Measurements from ENCODE around the gene CELSR1.

CELSR1 gene

DNA sequence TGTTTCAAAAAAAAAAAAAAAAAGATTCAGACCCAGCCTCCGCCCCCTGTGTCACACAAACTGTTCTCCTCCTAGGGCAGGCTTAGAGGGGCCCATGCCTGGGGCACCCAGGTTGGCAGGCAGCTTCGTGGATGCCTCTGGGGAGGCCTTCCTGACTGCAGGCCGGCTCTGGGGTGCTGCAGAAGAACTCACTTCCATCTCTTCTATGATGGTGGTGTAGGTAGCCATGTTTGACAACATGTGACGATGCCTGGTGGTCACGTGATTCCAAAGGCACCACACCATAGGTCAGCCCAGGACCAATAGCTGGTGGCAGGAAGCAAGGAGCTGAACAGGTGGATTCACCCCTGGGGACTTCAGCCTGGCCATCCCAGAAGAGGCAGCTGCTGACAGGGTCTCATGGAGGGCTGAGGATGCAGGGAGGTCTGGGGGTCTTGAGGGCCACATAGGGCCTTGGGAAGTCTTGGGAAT, 24.1 kb upstream of the CELSR1 start:
- peak overlapping the region; percentile 20 for H3K4me3 ChIP-seq (ENCODE audit: low read length)
- peak; percentile 48 for DNase-seq (ENCODE audit: low read depth)
- TF ChIP-seq, protein P1, sequence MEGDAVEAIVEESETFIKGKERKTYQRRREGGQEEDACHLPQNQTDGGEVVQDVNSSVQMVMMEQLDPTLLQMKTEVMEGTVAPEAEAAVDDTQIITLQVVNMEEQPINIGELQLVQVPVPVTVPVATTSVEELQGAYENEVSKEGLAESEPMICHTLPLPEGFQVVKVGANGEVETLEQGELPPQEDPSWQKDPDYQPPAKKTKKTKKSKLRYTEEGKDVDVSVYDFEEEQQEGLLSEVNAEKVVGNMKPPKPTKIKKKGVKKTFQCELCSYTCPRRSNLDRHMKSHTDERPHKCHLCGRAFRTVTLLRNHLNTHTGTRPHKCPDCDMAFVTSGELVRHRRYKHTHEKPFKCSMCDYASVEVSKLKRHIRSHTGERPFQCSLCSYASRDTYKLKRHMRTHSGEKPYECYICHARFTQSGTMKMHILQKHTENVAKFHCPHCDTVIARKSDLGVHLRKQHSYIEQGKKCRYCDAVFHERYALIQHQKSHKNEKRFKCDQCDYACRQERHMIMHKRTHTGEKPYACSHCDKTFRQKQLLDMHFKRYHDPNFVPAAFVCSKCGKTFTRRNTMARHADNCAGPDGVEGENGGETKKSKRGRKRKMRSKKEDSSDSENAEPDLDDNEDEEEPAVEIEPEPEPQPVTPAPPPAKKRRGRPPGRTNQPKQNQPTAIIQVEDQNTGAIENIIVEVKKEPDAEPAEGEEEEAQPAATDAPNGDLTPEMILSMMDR (IDR thresholded peaks at IDR 0.05; ENCODE audit: insufficient read depth, low read depth, low read length, missing control alignments), result no peak

DNA sequence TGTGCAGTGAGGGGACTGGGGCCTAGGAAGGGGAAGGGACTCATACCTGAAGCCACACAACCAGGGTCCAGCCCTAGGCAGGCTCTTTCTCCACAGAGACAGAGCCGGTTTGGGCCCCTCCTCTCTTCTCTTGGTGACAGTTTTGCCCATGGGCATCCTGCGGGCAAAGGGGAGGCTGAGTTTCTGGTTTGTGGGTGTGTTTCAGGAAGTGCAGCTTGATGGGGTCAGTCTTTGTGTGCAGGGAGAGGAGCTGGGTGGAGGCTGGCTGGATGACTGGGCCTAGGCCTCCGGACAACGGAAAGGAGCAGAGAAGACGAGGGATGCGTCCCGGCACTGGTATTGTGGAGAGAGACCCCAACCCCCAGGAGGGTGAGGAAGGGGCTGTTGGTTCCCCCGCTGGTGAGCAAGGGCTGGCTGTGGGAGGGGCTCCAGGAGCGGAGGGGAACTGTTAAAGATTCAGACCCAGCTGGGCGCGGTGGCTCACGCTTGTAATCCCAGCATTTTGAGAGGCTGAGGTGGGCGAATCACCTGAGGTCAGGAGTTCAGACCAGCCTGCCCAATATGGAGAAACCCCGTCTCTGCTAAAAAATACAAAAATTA, 23.4 kb upstream of the CELSR1 start:
- TF ChIP-seq, protein P1 (IDR thresholded peaks at IDR 0.05; ENCODE audit: insufficient read depth, low read depth, low read length, missing control alignments), result no peak
- no peak for DNase-seq (ENCODE audit: low read depth)
- H3K4me3 ChIP-seq (ENCODE audit: low read length), result no peak overlapping the region

DNA sequence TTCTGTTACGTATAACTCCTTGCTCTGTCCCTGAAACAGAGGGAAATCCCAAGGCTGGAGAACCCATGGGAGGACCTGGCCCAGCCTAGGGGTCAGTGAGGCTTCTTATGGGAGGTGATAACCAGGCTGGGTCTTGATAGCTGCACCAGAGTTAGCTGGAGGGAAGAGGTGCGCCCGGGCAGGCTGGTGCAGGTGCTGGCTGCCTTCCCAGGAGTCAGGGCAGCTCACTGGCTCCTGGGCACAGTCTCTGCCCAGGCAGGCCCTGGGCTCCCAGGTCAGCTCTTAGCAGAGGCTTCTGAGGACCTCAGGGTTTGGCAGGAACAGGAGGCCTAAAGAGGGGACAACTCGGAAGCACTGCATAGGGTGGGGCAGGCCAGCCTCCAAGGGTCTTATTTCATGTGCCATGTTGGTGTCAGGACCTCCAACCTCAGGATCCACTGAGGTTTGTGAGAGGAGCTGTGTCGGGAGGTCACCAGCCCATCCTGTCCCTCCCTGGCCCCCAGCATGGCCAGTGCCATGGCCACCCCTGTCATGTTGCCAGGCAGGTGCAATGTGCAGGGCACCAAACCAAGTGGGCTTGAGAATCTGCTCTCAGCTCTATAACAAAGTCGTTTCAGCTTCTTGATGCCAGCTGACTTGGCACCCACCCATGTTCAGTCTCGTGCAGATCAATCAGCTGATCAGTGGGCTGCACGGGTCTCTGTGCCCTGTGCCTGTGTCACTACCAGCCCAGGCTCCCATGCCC, 20.5 kb upstream of the CELSR1 start:
- H3K4me3 ChIP-seq (ENCODE audit: low read length), result no peak overlapping the region

DNA sequence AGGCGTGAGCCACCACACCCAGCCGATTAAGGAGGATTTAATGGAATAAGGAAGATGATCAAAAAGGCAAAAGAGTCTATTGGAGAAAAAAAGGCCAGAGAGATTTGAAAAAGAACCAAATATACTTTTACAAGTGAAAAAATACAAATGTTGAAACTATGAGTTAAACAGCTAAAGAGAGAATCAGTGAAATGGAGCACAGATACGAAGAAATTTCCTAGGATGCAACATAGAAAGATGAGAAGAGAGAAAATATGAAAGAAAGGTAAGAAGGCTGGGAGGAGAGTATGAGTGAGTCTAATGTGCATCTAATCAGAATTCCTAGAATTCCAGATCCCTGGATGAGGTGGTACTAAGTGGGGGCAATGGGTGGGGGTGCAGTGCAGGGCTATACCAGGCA, 19.4 kb upstream of the CELSR1 start:
- no peak for DNase-seq (ENCODE audit: low read depth)
- TF ChIP-seq, protein P1 (IDR thresholded peaks at IDR 0.05; ENCODE audit: insufficient read depth, low read depth, low read length, missing control alignments), result no peak
- no peak overlapping the region for H3K4me3 ChIP-seq (ENCODE audit: low read length)

More for the DNA sequence above, 20.5 kb upstream of the CELSR1 start:
- DNase-seq (ENCODE audit: low read depth), result peak; percentile 86
- TF ChIP-seq, protein P1 (IDR thresholded peaks at IDR 0.05; ENCODE audit: insufficient read depth, low read depth, low read length, missing control alignments), result no peak

DNA sequence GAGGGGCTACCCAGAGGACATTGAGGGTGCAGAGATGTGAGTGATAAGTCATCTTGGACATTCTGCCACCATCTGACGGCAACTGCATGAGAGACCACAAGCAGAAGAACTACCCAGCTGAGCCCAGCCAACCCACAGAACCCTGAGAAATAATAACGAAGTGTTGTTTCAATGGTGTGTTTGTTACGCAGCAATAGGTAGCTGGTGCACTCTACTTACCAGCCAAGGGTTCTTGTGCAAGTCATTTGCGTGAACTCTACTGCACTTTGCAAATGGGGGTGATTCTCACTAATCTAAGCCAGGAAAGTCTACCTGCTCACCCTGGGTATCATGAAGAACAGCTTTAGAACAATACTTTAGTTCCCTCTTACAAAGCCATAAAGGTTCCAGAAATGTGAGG, 15.8 kb upstream of the CELSR1 start:
- H3K4me3 ChIP-seq (ENCODE audit: low read length), result no peak overlapping the region
- no peak for DNase-seq (ENCODE audit: low read depth)
- TF ChIP-seq, protein P1 (IDR thresholded peaks at IDR 0.05; ENCODE audit: insufficient read depth, low read depth, low read length, missing control alignments), result no peak

DNA sequence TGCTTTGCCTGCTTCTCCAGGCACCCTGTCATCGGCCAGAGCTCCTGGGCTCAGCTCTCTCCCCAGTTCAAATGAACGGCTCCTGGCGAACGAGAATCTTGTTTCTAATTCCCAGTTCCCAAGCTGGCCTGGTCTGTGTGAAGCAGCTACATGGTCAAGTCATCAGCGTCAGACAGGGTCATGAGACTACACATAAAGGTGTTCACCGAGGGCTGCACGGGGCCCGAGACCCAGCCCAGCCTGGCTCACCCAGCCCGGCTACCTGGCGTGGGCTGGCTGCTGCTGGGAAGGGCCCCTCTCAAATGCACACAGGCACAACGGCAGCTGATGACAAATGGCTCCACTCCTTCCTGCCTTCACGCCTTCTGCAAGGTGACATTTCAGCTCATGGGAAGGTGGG, 14.6 kb upstream of the CELSR1 start:
- no peak overlapping the region for H3K4me3 ChIP-seq (ENCODE audit: low read length)
- TF ChIP-seq, protein P1 (IDR thresholded peaks at IDR 0.05; ENCODE audit: insufficient read depth, low read depth, low read length, missing control alignments), result no peak
- no peak for DNase-seq (ENCODE audit: low read depth)
